Stimulated activated CD8-positive, alpha-beta memory T cell treated with anti-CD3 and anti-CD28 coated beads, Interleukin-12 subunit alpha, Interleukin-12 subunit beta, amount 100 ng/mL, for 24 hours (primary cell): Measurements from ENCODE around the gene RELN.
"Not testable (repeated sequence)": the region's sequence is repeated elsewhere in the genome, so short reads cannot be mapped to it uniquely, and the experiment has no call there.

Experiments
- DNase-seq: peaks from one replicate; pipeline ENCODE4 v3.0.0-alpha.2; 2020; ENCODE audit errors: extremely low read depth

Gene RELN

GRCh38 chr7:103896826-103897225 is 92.6 kb downstream of the RELN start:
- not testable (repeated sequence) for DNase-seq

GRCh38 chr7:103894656-103895596 is 94.5 kb downstream of the RELN start:
- DNase-seq, result no peak

- DNase-seq, result no peak
Measured at GRCh38 chr7:103893350-103893749, 96.1 kb downstream of the RELN start.

GRCh38 chr7:103889451-103889850 is 100.0 kb downstream of the RELN start:
- DNase-seq, result no peak

- no peak for DNase-seq
Measured at GRCh38 chr7:103888603-103889153, 100.8 kb downstream of the RELN start.

GRCh38 chr7:103887853-103888602 is 101.4 kb downstream of the RELN start:
- DNase-seq, result no peak

GRCh38 chr7:103887050-103887449 is 102.4 kb downstream of the RELN start:
- DNase-seq, result no peak

- no peak for DNase-seq
Measured at GRCh38 chr7:103879928-103880600, 109.4 kb downstream of the RELN start.

GRCh38 chr7:103879411-103879810 is 110.0 kb downstream of the RELN start:
- DNase-seq, result no peak

GRCh38 chr7:103877565-103877964 is 111.9 kb downstream of the RELN start:
- no peak for DNase-seq

GRCh38 chr7:103875718-103876117 is 113.7 kb downstream of the RELN start:
- no peak for DNase-seq

GRCh38 chr7:103871473-103871872 is 118.0 kb downstream of the RELN start:
- DNase-seq, result no peak

GRCh38 chr7:103870664-103871063 is 118.8 kb downstream of the RELN start:
- no peak for DNase-seq

- DNase-seq, result no peak
Measured at GRCh38 chr7:103867874-103868273, 121.6 kb downstream of the RELN start.

GRCh38 chr7:103866919-103867318 is 122.5 kb downstream of the RELN start:
- DNase-seq, result no peak

GRCh38 chr7:103865442-103865841 is 124.0 kb downstream of the RELN start:
- no peak for DNase-seq

GRCh38 chr7:103862302-103863035 is 127.0 kb downstream of the RELN start:
- no peak for DNase-seq

GRCh38 chr7:103859709-103860108 is 129.7 kb downstream of the RELN start:
- no peak for DNase-seq

- DNase-seq, result no peak
Measured at GRCh38 chr7:103857435-103857834, 132.0 kb downstream of the RELN start.

- DNase-seq, result no peak
Measured at GRCh38 chr7:103856929-103857328, 132.5 kb downstream of the RELN start.

- DNase-seq, result no peak
Measured at GRCh38 chr7:103855671-103856070, 133.8 kb downstream of the RELN start.
